SK-N-SH (cell line): ENCODE measurements around the gene LNPEP. TPM values are rescaled to one million over a fixed set of nuclear protein-coding genes. Genes with fewer than 3 reads are reported as not detected.
A peak's percentile ranks its signal among the peaks of the same experiment; 100 is the strongest.

Experiments used
- CTCF ChIA-PET: fragments of 300-600, 350-600 bp; formaldehyde crosslinking; extraction: SDS; loops from one replicate; lab custom pipeline; 2021; lab: Yijun Ruan, JAX
- POLR2A ChIA-PET: fragments of 350-600 bp; sonication (Branson Sonifier 250); formaldehyde crosslinking; extraction: SDS; loops from one replicate; lab custom pipeline; 2020; ENCODE audit warnings: antibody characterized with exemption, inconsistent platforms; lab: Yijun Ruan, JAX
- DNase-seq: peaks from one replicate; pipeline ENCODE4 v3.0.0; 2012
- H2AFZ ChIP-seq: fragments of 200-600 bp; sonication (generic); 2 replicates; pipeline ENCODE4 v1.8.1; 2016; ENCODE audit warnings: antibody characterized with exemption, mild to moderate bottlenecking, low read depth
- H3F3A ChIP-seq: fragments of 200-600 bp; sonication (generic); replicated peaks from 2 replicates; pipeline ENCODE3; 2016; ENCODE audit warnings: antibody characterized with exemption, mild to moderate bottlenecking; ENCODE audit not compliant: insufficient read depth
- H3K27ac ChIP-seq, 2 experiments: fragments of 200-500 bp in 1 of 2; fragments of 200-600 bp in 1 of 2; sonication (Bioruptor generic) in 1 of 2; sonication (generic), shearing (Covaris generic) in 1 of 2; 2 replicates each; pipeline versions ENCODE4 v1.5.1 to v1.6.1; 2014 to 2016; ENCODE audit warnings: low read depth in 2 of 2, inconsistent platforms in 1 of 2, low read length in 1 of 2, mild to moderate bottlenecking in 1 of 2, mixed read lengths in 1 of 2
- H3K27me3 ChIP-seq: fragments of 200-600 bp; sonication (generic), shearing (Covaris generic); 2 replicates; pipeline ENCODE4 v1.6.1; 2016; ENCODE audit warnings: mixed run types; ENCODE audit not compliant: insufficient read depth
- H3K36me3 ChIP-seq, 2 experiments: fragments of 200-500 bp in 1 of 2; fragments of 200-600 bp in 1 of 2; sonication (Bioruptor generic) in 1 of 2; sonication (generic) in 1 of 2; replicated peaks in 1 of 2; 2 replicates each; pipeline versions ENCODE3 to v1.5.1; 2014 to 2016; ENCODE audit warnings: low read length in 1 of 2, mild to moderate bottlenecking in 1 of 2; ENCODE audit not compliant: insufficient read depth in 2 of 2, control insufficient read depth in 1 of 2
- H3K4me1 ChIP-seq, 2 experiments: fragments of 200-500 bp in 1 of 2; fragments of 200-600 bp in 1 of 2; sonication (Bioruptor generic) in 1 of 2; sonication (generic), shearing (Covaris generic) in 1 of 2; 2 replicates each; pipeline versions ENCODE4 v1.5.1 to v1.6.1; 2014 to 2016; ENCODE audit warnings: low read depth in 1 of 2, low read length in 1 of 2, mixed run types in 1 of 2; ENCODE audit not compliant: insufficient read depth in 2 of 2, control insufficient read depth in 1 of 2
- H3K4me2 ChIP-seq: fragments of 200-600 bp; sonication (generic), shearing (Covaris generic); 2 replicates; pipeline ENCODE4 v1.6.1; 2017; ENCODE audit warnings: mixed run types
- H3K4me3 ChIP-seq, 2 experiments: fragments of 200-500 bp in 1 of 2; fragments of 200-600 bp in 1 of 2; sonication (Bioruptor generic) in 1 of 2; sonication (generic), shearing (Covaris generic) in 1 of 2; 2 replicates each; pipeline versions ENCODE4 v1.5.1 to v1.8.1; 2014 to 2016; ENCODE audit warnings: low read depth in 2 of 2, inconsistent platforms in 1 of 2, low read length in 1 of 2, mild to moderate bottlenecking in 1 of 2, mixed read lengths in 1 of 2, moderate library complexity in 1 of 2
- H3K79me2 ChIP-seq: fragments of 200-600 bp; sonication (generic); 2 replicates; pipeline ENCODE4 v1.8.1; 2017; ENCODE audit warnings: mild to moderate bottlenecking; ENCODE audit not compliant: insufficient read depth
- H3K9ac ChIP-seq: fragments of 200-600 bp; sonication (generic); 2 replicates; pipeline ENCODE4 v1.6.1; 2017; ENCODE audit warnings: mixed run types
- H3K9me2 ChIP-seq: fragments of 200-600 bp; sonication (generic); 2 replicates; pipeline ENCODE4 v1.6.1; 2017; ENCODE audit warnings: mixed run types
- H3K9me3 ChIP-seq: fragments of 200-600 bp; sonication (generic); 2 replicates; pipeline ENCODE4 v1.6.1; 2017; ENCODE audit warnings: mixed run types, mild to moderate bottlenecking, moderate library complexity
- H4K20me1 ChIP-seq: fragments of 200-600 bp; sonication (generic); 2 replicates; pipeline ENCODE4 v1.6.1; 2017; ENCODE audit warnings: mild to moderate bottlenecking, mixed run types; ENCODE audit not compliant: insufficient read depth
- EP300 ChIP-seq, 2 experiments: IDR thresholded peaks; 2 replicates each; pipeline versions ENCODE4 v1.4.0 to v1.6.1; 2012; ENCODE audit warnings: borderline replicate concordance in 1 of 2, low read depth in 1 of 2, low read length in 1 of 2
- EZH2phosphoT487 ChIP-seq: fragments of 200-600 bp; sonication (generic); IDR thresholded peaks from 2 replicates; pipeline ENCODE4 v1.6.1; 2017; ENCODE audit warnings: low read depth, mixed run types, mild to moderate bottlenecking, antibody characterized with exemption, moderate library complexity, borderline replicate concordance
- FOXM1 ChIP-seq: IDR thresholded peaks from 2 replicates; pipeline ENCODE4 v1.4.0; 2012; ENCODE audit warnings: low read depth, mild to moderate bottlenecking
- GABPA ChIP-seq: IDR thresholded peaks from 2 replicates; pipeline ENCODE4 v1.4.0; 2012; ENCODE audit warnings: low read depth, mild to moderate bottlenecking
- JUND ChIP-seq: IDR thresholded peaks from 2 replicates; pipeline ENCODE4 v1.4.0; 2012
- MEF2A ChIP-seq: IDR thresholded peaks from 2 replicates; pipeline ENCODE4 v1.4.0; 2012; ENCODE audit warnings: low read depth, borderline replicate concordance
- NRF1 ChIP-seq: IDR thresholded peaks from 2 replicates; pipeline ENCODE4 v1.6.1; 2012; ENCODE audit warnings: low read depth, mild to moderate bottlenecking, low read length
- RAD21 ChIP-seq: IDR thresholded peaks from 2 replicates; pipeline ENCODE4 v1.6.1; 2012; ENCODE audit warnings: mild to moderate bottlenecking, low read length
- SMC3 ChIP-seq: IDR thresholded peaks from 2 replicates; pipeline ENCODE4 v1.6.1; 2012; ENCODE audit warnings: low read depth, low read length, improper control_type of control experiment
- TAF1 ChIP-seq: IDR thresholded peaks from 2 replicates; pipeline ENCODE4 v1.6.1; 2012; ENCODE audit warnings: low read depth, mild to moderate bottlenecking, low read length, moderate library complexity, borderline replicate concordance
- TCF12 ChIP-seq: IDR thresholded peaks from 2 replicates; pipeline ENCODE4 v1.4.0; 2012
- TEAD4 ChIP-seq: IDR thresholded peaks from 2 replicates; pipeline ENCODE4 v1.4.0; 2012; ENCODE audit warnings: mild to moderate bottlenecking, borderline replicate concordance; ENCODE audit not compliant: insufficient read depth
- polyA plus RNA-seq, 3 experiments: library from polyadenylated mRNA; depleted of rRNA; stranded (reverse); fragments of >200 nt; gene quantifications; 2 replicates each; pipeline ENCODE4 v1.2.3, GENCODE V29; 2012
- TF ChIP-seq, protein P1 (sequence below): fragments of 200-600 bp; sonication (generic); IDR thresholded peaks from 2 replicates; pipeline ENCODE4 v1.6.1; 2017; ENCODE audit warnings: antibody characterized with exemption, mild to moderate bottlenecking, moderate library complexity
- TF ChIP-seq, protein P2 (sequence below): IDR thresholded peaks from 2 replicates; pipeline ENCODE4; 2012
- TF ChIP-seq, protein P3 (sequence below): fragments of 150-350 bp; IDR thresholded peaks from 2 replicates; pipeline ENCODE4 v1.6.1; 2016; ENCODE audit warnings: mild to moderate bottlenecking, low read depth, low read length

LNPEP gene
- polyA plus RNA-seq, 1 of the 3 experiments (the other 2 are of a cell fraction): 4.3 TPM

DNA sequence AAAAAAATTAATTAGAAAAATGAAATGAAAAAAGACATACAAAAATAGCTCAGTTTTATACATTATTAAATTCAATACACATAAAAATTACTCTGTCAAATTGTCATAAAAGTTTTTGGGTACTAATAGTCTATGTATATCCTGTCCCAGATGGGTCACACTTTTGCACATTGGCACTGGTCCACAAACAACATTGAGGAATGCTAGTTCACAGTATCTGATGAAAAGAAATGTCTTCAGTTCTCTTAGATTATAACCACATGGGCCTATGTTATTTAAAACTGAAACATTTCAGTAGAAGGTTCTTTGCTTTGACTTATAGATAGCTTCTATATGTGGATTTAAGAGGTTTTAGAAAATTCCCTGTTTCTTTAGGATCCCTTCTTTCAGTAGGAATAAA is 39.8 kb downstream of the LNPEP start:
- peaks cover 0 to 21% of the 10 kb centered on the region in 2 experiments; a peak in 2 of 4 replicates for H3K4me1 ChIP-seq
- H3K79me2 ChIP-seq: peaks cover 50% of the 10 kb centered on the region
- ChIA-PET CTCF (interaction anchor here (1.8 kb wide), 1 partner anchor 186 kb away, joined by 4 read pairs; no protein-coding TSS in a partner anchor), POLR2A (no interaction called here)
- peak overlapping the region; percentile 39; the same call in 1 of the 2 replicates for H3K4me2 ChIP-seq
- TF ChIP-seq, protein P1, sequence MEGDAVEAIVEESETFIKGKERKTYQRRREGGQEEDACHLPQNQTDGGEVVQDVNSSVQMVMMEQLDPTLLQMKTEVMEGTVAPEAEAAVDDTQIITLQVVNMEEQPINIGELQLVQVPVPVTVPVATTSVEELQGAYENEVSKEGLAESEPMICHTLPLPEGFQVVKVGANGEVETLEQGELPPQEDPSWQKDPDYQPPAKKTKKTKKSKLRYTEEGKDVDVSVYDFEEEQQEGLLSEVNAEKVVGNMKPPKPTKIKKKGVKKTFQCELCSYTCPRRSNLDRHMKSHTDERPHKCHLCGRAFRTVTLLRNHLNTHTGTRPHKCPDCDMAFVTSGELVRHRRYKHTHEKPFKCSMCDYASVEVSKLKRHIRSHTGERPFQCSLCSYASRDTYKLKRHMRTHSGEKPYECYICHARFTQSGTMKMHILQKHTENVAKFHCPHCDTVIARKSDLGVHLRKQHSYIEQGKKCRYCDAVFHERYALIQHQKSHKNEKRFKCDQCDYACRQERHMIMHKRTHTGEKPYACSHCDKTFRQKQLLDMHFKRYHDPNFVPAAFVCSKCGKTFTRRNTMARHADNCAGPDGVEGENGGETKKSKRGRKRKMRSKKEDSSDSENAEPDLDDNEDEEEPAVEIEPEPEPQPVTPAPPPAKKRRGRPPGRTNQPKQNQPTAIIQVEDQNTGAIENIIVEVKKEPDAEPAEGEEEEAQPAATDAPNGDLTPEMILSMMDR: no peak
- TF ChIP-seq, protein P2, sequence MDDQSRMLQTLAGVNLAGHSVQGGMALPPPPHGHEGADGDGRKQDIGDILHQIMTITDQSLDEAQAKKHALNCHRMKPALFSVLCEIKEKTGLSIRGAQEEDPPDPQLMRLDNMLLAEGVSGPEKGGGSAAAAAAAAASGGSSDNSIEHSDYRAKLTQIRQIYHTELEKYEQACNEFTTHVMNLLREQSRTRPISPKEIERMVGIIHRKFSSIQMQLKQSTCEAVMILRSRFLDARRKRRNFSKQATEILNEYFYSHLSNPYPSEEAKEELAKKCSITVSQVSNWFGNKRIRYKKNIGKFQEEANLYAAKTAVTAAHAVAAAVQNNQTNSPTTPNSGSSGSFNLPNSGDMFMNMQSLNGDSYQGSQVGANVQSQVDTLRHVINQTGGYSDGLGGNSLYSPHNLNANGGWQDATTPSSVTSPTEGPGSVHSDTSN: 0 out of 2 replicates have a peak, but pooled peaks have one; percentile 17
- TF ChIP-seq EP300 (IDR thresholded peaks at IDR 0.05; ENCODE audit: borderline replicate concordance in 1 of 2, low read depth in 1 of 2, low read length in 1 of 2): no peak
- TF ChIP-seq SMC3: no peak
- no peak for TF ChIP-seq JUND
- TF ChIP-seq, protein P3, sequence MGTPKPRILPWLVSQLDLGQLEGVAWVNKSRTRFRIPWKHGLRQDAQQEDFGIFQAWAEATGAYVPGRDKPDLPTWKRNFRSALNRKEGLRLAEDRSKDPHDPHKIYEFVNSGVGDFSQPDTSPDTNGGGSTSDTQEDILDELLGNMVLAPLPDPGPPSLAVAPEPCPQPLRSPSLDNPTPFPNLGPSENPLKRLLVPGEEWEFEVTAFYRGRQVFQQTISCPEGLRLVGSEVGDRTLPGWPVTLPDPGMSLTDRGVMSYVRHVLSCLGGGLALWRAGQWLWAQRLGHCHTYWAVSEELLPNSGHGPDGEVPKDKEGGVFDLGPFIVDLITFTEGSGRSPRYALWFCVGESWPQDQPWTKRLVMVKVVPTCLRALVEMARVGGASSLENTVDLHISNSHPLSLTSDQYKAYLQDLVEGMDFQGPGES: no peak
- TF ChIP-seq TEAD4: no peak
- TF ChIP-seq EZH2phosphoT487: no peak
- TF ChIP-seq GABPA: no peak
- no peak for TF ChIP-seq MEF2A
- no peak for TF ChIP-seq RAD21
- TF ChIP-seq TCF12: peak; percentile 61
- no peak for TF ChIP-seq TAF1
- no peak for TF ChIP-seq FOXM1
- no peak for TF ChIP-seq NRF1
- H3K9me3 ChIP-seq: no peaks in the 10 kb centered on the region
- H3K27me3 ChIP-seq: no peaks in the 10 kb centered on the region
- peak overlapping the region in 1 of 2 experiments; percentile 10; a peak in 1 of 4 replicates for H3K27ac ChIP-seq
- H3K36me3 ChIP-seq: peaks cover 10 to 13% of the 10 kb centered on the region in 2 experiments
- H3F3A ChIP-seq: peaks cover 11% of the 10 kb centered on the region
- no peak overlapping the region for H3K4me3 ChIP-seq
- H2AFZ ChIP-seq: no peak overlapping the region
- no peak for DNase-seq
- peaks cover 18% of the 10 kb centered on the region for H4K20me1 ChIP-seq
- no peaks in the 10 kb centered on the region for H3K9me2 ChIP-seq
- no peak overlapping the region for H3K9ac ChIP-seq
